Measurements from ENCODE around the gene BRSK1. TPM values are rescaled to one million over a fixed set of nuclear protein-coding genes. Genes with fewer than 3 reads are reported as not detected.

BRSK1 gene
- total and polyA plus RNA-seq, 2 of the 13 experiments (the other 11 are each of a cell fraction or from before 2014, with no cell fraction given): 0.18 to 1.2 TPM

GRCh38 chr19:55253842-55254624, 29.8 kb upstream of the BRSK1 start:
- Histone ChIP-seq H2AFZ (ENCODE audit: low read length) (no peak overlapping the region), H3K79me2 (ENCODE audit: insufficient read depth, low read length) (peaks cover 89% of the 10 kb centered on the region), H3K4me3 (replicated peaks in 1 of 3; ENCODE audit: insufficient read depth in 1 of 3, low read depth in 2 of 3, low read length in 3 of 3) (no peak overlapping the region), H3K4me2 (ENCODE audit: low read depth, low read length) (no peak overlapping the region), H3K4me1 (ENCODE audit: insufficient read depth, low read length) (peaks cover 66% of the 10 kb centered on the region), H3K9me3 (ENCODE audit: low read length) (no peaks in the 10 kb centered on the region), H3K27ac (ENCODE audit: extremely low read length, insufficient read depth, low read length) (no peak overlapping the region), H3K36me3 (replicated peaks in 1 of 2; ENCODE audit: control insufficient read depth in 1 of 2, insufficient read depth in 2 of 2, low read length in 2 of 2) (peaks cover 11 to 36% of the 10 kb centered on the region in 2 experiments; a peak in 4 of 5 replicates), H3K27me3 (ENCODE audit: control insufficient read depth in 1 of 2, insufficient read depth in 2 of 2, low read length in 2 of 2) (no peaks in the 10 kb centered on the region; a peak in 1 of 5 replicates), H4K20me1 (ENCODE audit: insufficient read depth, low read length) (peaks cover 61% of the 10 kb centered on the region), H3K9ac (ENCODE audit: insufficient read depth, low read depth, low read length) (no peak overlapping the region)
- ATAC-seq (no peak), DNase-seq (ENCODE audit: low spot score) (no peak), FAIRE-seq (no peak)
- CTCF ChIA-PET (ENCODE audit: low intra/inter-chr PET ratio, low total read pairs): no interaction called here
- POLR2A ChIA-PET: interaction anchor here (1.4 to 1.8 kb wide), 2 partner anchors 26 to 47 kb away, joined by 3 to 6 read pairs; partner anchors contain the start of gene HSPBP1
- 96% methylated on average over 22 of the region's 23 CpGs for WGBS (ENCODE audit: low lambda C conversion rate)
- intact Hi-C loops (cut with micrococcal nuclease; ENCODE audit: unreplicated experiment) (no loop called here), in situ Hi-C loops (cut with HindIII; ENCODE audit: extremely low pct_ligation_motif_present, low pct_unique_long_range_greater_than_20kb) (no loop called here)
- BruUV-seq (replicated peaks): no TSS peak
- TF ChIP-seq KAT7 (CRISPR knock-in tag; IDR thresholded peaks at IDR 0.05; ENCODE audit: borderline replicate concordance): no peak
- no peak for TF ChIP-seq KLF13 (CRISPR knock-in tag; IDR thresholded peaks at IDR 0.05)
- TF ChIP-seq MLLT10 (CRISPR knock-in tag; IDR thresholded peaks at IDR 0.05): no peak
- TF ChIP-seq ZNF777 (CRISPR knock-in tag; IDR thresholded peaks at IDR 0.05): no peak
- TF ChIP-seq ATF4 (CRISPR knock-in tag; IDR thresholded peaks at IDR 0.05): no peak
- TF ChIP-seq SETDB1 (CRISPR knock-in tag; IDR thresholded peaks at IDR 0.05; ENCODE audit: borderline replicate concordance): no peak
- no peak for TF ChIP-seq SMYD3 (CRISPR knock-in tag; IDR thresholded peaks at IDR 0.05)
- no peak for TF ChIP-seq ARID2 (CRISPR knock-in tag; IDR thresholded peaks at IDR 0.05; ENCODE audit: borderline replicate concordance)
- TF ChIP-seq DDIT3 (CRISPR knock-in tag; IDR thresholded peaks at IDR 0.05): no peak
- no peak for TF ChIP-seq ZNF800 (CRISPR knock-in tag; IDR thresholded peaks at IDR 0.05)
- no peak for TF ChIP-seq RARA (CRISPR knock-in tag; IDR thresholded peaks at IDR 0.05)
- TF ChIP-seq ZNF746 (CRISPR knock-in tag; IDR thresholded peaks at IDR 0.05): no peak
- no peak for TF ChIP-seq ZFP36L2 (CRISPR knock-in tag; IDR thresholded peaks at IDR 0.05)
